Lung (tissue), 12 donors: ENCODE data around the gene ZFP62. TPM values are rescaled to one million over a fixed set of nuclear protein-coding genes. Genes with fewer than 3 reads are reported as not detected.

Experiments
- ATAC-seq: fragments of 200-7000 bp; cut with Tn5 transposase; one replicate; pipeline ENCODE4 v1.9.1; 2020; ENCODE audit warnings: moderate number of reproducible peaks; ENCODE audit not compliant: insufficient read depth, low FRiP score
- DNase-seq, 3 donors: peaks; one replicate each; pipeline ENCODE4 v3.0.0-alpha.2; 2013 to 2017
- H3K27ac ChIP-seq, 2 donors: one replicate each; pipeline ENCODE4 v1.5.1; 2013; ENCODE audit warnings: mild to moderate bottlenecking in 2 of 2, moderate library complexity in 2 of 2, control low read depth in 1 of 2, inconsistent platforms in 1 of 2, low read depth in 1 of 2, low read length in 1 of 2
- H3K27me3 ChIP-seq, 3 donors: one replicate each; pipeline ENCODE4 v1.5.1; 2013; ENCODE audit warnings: low read length in 2 of 3; ENCODE audit not compliant: control insufficient read depth in 3 of 3, insufficient read depth in 3 of 3
- H3K36me3 ChIP-seq, 4 donors: one replicate each; pipeline ENCODE4 v1.5.1; 2013; ENCODE audit warnings: low read length in 4 of 4, mild to moderate bottlenecking in 1 of 4, moderate library complexity in 1 of 4; ENCODE audit not compliant: control insufficient read depth in 4 of 4, insufficient read depth in 4 of 4
- H3K4me1 ChIP-seq, 5 donors: one replicate each; pipeline ENCODE4 v1.5.1; 2013; ENCODE audit warnings: low read length in 5 of 5, mild to moderate bottlenecking in 2 of 5, moderate library complexity in 1 of 5; ENCODE audit not compliant: control insufficient read depth in 5 of 5, insufficient read depth in 5 of 5
- H3K4me3 ChIP-seq: one replicate; pipeline ENCODE4 v1.5.1; 2013; ENCODE audit warnings: mild to moderate bottlenecking, control low read depth, moderate library complexity
- H3K9ac ChIP-seq, 2 donors: one replicate each; pipeline ENCODE4 v1.5.1; 2013; ENCODE audit warnings: low read length in 2 of 2, control low read depth in 1 of 2; ENCODE audit not compliant: insufficient read depth in 1 of 2
- H3K9me3 ChIP-seq, 4 donors: one replicate each; pipeline ENCODE4 v1.5.1; 2013; ENCODE audit warnings: low read length in 3 of 4, mild to moderate bottlenecking in 1 of 4, moderate library complexity in 1 of 4; ENCODE audit not compliant: control insufficient read depth in 4 of 4, insufficient read depth in 3 of 4
- CTCF ChIP-seq: IDR thresholded peaks from 2 replicates; pipeline ENCODE4 v1.5.1; 2012; ENCODE audit warnings: mild to moderate bottlenecking; ENCODE audit errors: control extremely low read depth, extremely low read depth
- WGBS, 2 donors: extraction: QIAGEN DNeasy Blood & Tissue Kit; methylation state at CpG; one replicate each; pipeline ENCODE4 v1.1.7; 2013; 5-methylcytosine and 5-hydroxymethylcytosine counted together
- polyA plus RNA-seq, 2 donors: library from polyadenylated mRNA; stranded (reverse); fragments of 200-250 nt; gene quantifications; one replicate each; pipeline ENCODE4 v1.2.1, GENCODE V29; 2013
- total RNA-seq, 2 donors: library from RNA; depleted of rRNA in 1 of 2; stranded (reverse); fragments of >200 nt in 1 of 2; gene quantifications; one replicate each; pipeline ENCODE4 v1.2.1, GENCODE V29; 2014 to 2021
- donor health status: control.
- donor health status: control.
- donor health status: Bipolar disorder and iron deficiency.
- donor health status: healthy.
- donor health status: DM: yes; HTN: yes; CAD: no.

ZFP62 gene
- total and polyA plus RNA-seq, 4 donors, result 9.6 to 31.2 (median 20.0) TPM

GRCh38 chr5:180808461-180809000 lies 52.5 kb downstream of the ZFP62 start:
- WGBS, 2 donors, result 79 to 81% methylated on average over 5 of the region's 5 CpGs
- no peak overlapping the region for H3K27ac ChIP-seq

GRCh38 chr5:180807654-180808414 lies 53.2 kb downstream of the ZFP62 start:
- Histone ChIP-seq H3K4me3 (no peak overlapping the region), H3K4me1 (peaks cover 14 to 56% (median 32%) of the 10 kb centered on the region in 5 donors), H3K9me3 (no peaks in the 10 kb centered on the region), H3K27ac (peak overlapping the region in 1 of 2 donors; percentile 64), H3K27me3 (no peaks in the 10 kb centered on the region), H3K9ac (peak overlapping the region in 1 of 2 donors; percentile 54), H3K36me3 (peaks cover 0 to 7% (median 4%) of the 10 kb centered on the region in 4 donors)
- 26 to 38% methylated on average over 6 of the region's 6 CpGs for WGBS, 2 donors
- no peak for TF ChIP-seq CTCF
- no peak for ATAC-seq
- DNase-seq, result no peak

More at GRCh38 chr5:180808461-180809000, 52.5 kb downstream of the ZFP62 start:
- H3K4me3 ChIP-seq, result no peak overlapping the region
- no peaks in the 10 kb centered on the region for H3K27me3 ChIP-seq
- peaks cover 0 to 7% (median 4%) of the 10 kb centered on the region in 4 donors for H3K36me3 ChIP-seq
- DNase-seq (peak in 1 of 3 donors; percentile 5), ATAC-seq (no peak)
- H3K9me3 ChIP-seq, result no peaks in the 10 kb centered on the region
- peak overlapping the region in 1 of 2 donors; percentile 87 for H3K9ac ChIP-seq
- TF ChIP-seq CTCF, result no peak
- peaks cover 14 to 49% (median 28%) of the 10 kb centered on the region in 5 donors for H3K4me1 ChIP-seq

- Histone ChIP-seq H3K27me3 (no peaks in the 10 kb centered on the region), H3K4me3 (no peak overlapping the region), H3K27ac (peak overlapping the region in 1 of 2 donors; percentile 43), H3K36me3 (peaks cover 0 to 7% (median 4%) of the 10 kb centered on the region in 4 donors), H3K9ac (peak overlapping the region in 1 of 2 donors; percentile 54), H3K9me3 (no peaks in the 10 kb centered on the region), H3K4me1 (peaks cover 14 to 56% (median 31%) of the 10 kb centered on the region in 5 donors)
- DNase-seq (peak in 1 of 3 donors; percentile 4), ATAC-seq (no peak)
- no peak for TF ChIP-seq CTCF
- 72 to 73% methylated on average over 1 of the region's 1 CpG for WGBS, 2 donors
These were observed 54.0 kb downstream of the ZFP62 start for GRCh38 chr5:180807046-180807445.
